Lower leg skin (tissue), 4 donors: ENCODE results near the gene SMCP. TPM values are rescaled to one million over a fixed set of nuclear protein-coding genes. Genes with fewer than 3 reads are reported as not detected.
A peak's percentile ranks its signal among the peaks of the same experiment; 100 is the strongest.

Experiments
- DNase-seq, 2 donors: peaks; one replicate each; pipeline ENCODE4 v3.0.0-alpha.2; 2019; ENCODE audit warnings: low spot score in 2 of 2
- H3K4me3 ChIP-seq: fragments of 200-600 bp; sonication (generic); 2 replicates; pipeline ENCODE4 v1.5.1; 2017; ENCODE audit warnings: mild to moderate bottlenecking, low read depth; ENCODE audit not compliant: poor library complexity, severe bottlenecking
- CTCF ChIP-seq, 3 donors: fragments of 450-650 bp; IDR thresholded peaks; one replicate each; pipeline ENCODE4 v1.5.1; 2016; ENCODE audit warnings: antibody characterized with exemption in 3 of 3, mild to moderate bottlenecking in 3 of 3, moderate library complexity in 2 of 3
- POLR2A ChIP-seq, 2 donors: fragments of 450-650 bp; IDR thresholded peaks; one replicate each; pipeline ENCODE4 v1.6.1; 2016 to 2017; ENCODE audit warnings: antibody characterized with exemption in 2 of 2, mild to moderate bottlenecking in 1 of 2, moderate library complexity in 1 of 2
- WGBS, 2 donors: methylation state at CpG; one replicate each; pipeline ENCODE4 v1.1.5; 2018; 5-methylcytosine and 5-hydroxymethylcytosine counted together
- intact Hi-C: fragments of 100-400 bp; cut with DNase I; formaldehyde crosslinking; loops from one replicate; pipeline ENCODE4 v1.15.0; 2023; ENCODE audit warnings: low total_unique reads
- total RNA-seq, 4 donors: library from RNA; depleted of rRNA; stranded (reverse); fragments of >200 nt; gene quantifications; one replicate each; pipeline ENCODE4 v1.1.0, GENCODE V29; 2016

SMCP gene
- total RNA-seq, 4 donors from 2014 or later = not detected

- TF ChIP-seq CTCF (IDR thresholded peaks at IDR 0.05) = no peak
- TF ChIP-seq POLR2A (IDR thresholded peaks at IDR 0.05) = no peak
- DNase-seq = no peak
- intact Hi-C loops = no loop called here
- WGBS, 2 donors = 48 to 53% methylated on average over 4 of the region's 4 CpGs
- no peak overlapping the region for H3K4me3 ChIP-seq
Measured at GRCh38 chr1:152880316-152880715, 2.2 kb downstream of the SMCP start.

- no peak for DNase-seq
- WGBS, 2 donors = 40 to 74% methylated on average over 5 of the region's 5 CpGs
- no peak overlapping the region for H3K4me3 ChIP-seq
- intact Hi-C loops = no loop called here
- TF ChIP-seq CTCF (IDR thresholded peaks at IDR 0.05) = no peak
- TF ChIP-seq POLR2A (IDR thresholded peaks at IDR 0.05) = no peak
Measured at GRCh38 chr1:152880907-152881306, 2.8 kb downstream of the SMCP start.

GRCh38 chr1:152884085-152884484, 6.0 kb downstream of the SMCP start:
- intact Hi-C loops = no loop called here
- TF ChIP-seq POLR2A (IDR thresholded peaks at IDR 0.05) = no peak
- no peak for TF ChIP-seq CTCF (IDR thresholded peaks at IDR 0.05)
- H3K4me3 ChIP-seq = no peak overlapping the region
- DNase-seq = no peak

- no peak overlapping the region for H3K4me3 ChIP-seq
- WGBS, 2 donors = 73 to 93% methylated on average over 1 of the region's 1 CpG
- no peak for DNase-seq
- TF ChIP-seq POLR2A (IDR thresholded peaks at IDR 0.05) (no peak), CTCF (IDR thresholded peaks at IDR 0.05) (no peak)
- intact Hi-C loops = no loop called here
Measured at GRCh38 chr1:152884506-152884905, 6.4 kb downstream of the SMCP start.

GRCh38 chr1:152884966-152885624, 7.0 kb downstream of the SMCP start:
- no peak for TF ChIP-seq POLR2A (IDR thresholded peaks at IDR 0.05)
- no peak for TF ChIP-seq CTCF (IDR thresholded peaks at IDR 0.05)
- DNase-seq = peak in 1 of 2 donors; percentile 50
- intact Hi-C loops = no loop called here
- WGBS, 2 donors = 64 to 73% methylated on average over 4 of the region's 4 CpGs
- H3K4me3 ChIP-seq = no peak overlapping the region

GRCh38 chr1:152886085-152886484, 8.0 kb downstream of the SMCP start:
- TF ChIP-seq CTCF (IDR thresholded peaks at IDR 0.05) (no peak), POLR2A (IDR thresholded peaks at IDR 0.05) (no peak)
- intact Hi-C loops = no loop called here
- H3K4me3 ChIP-seq = no peak overlapping the region
- 34 to 45% methylated on average over 3 of the region's 3 CpGs for WGBS, 2 donors
- DNase-seq = no peak
